Measurements from ENCODE around the gene DHX35.
A peak's percentile ranks its signal among the peaks of the same experiment; 100 is the strongest.

Gene DHX35

DNA sequence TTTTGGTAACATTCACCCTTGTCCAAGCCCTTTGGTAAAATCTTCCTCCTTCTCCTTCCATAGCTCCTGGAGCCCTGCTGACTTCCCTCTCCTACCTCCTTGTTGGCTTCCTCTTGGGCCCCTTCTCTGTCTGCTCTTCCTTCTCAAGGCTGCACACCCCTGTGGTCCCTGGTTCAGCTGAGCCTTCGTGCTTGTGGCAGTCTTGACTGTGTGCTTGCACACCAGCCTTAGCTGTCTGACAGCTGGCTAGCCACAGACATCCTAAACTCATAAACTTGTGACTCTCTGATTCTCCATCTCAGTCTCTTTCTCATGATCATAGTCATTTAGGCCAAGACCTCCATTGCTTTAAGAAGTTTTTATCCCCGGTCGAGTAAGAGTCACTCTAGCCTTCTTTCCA is 37.1 kb downstream of the DHX35 start:
- TF ChIP-seq, protein P1, sequence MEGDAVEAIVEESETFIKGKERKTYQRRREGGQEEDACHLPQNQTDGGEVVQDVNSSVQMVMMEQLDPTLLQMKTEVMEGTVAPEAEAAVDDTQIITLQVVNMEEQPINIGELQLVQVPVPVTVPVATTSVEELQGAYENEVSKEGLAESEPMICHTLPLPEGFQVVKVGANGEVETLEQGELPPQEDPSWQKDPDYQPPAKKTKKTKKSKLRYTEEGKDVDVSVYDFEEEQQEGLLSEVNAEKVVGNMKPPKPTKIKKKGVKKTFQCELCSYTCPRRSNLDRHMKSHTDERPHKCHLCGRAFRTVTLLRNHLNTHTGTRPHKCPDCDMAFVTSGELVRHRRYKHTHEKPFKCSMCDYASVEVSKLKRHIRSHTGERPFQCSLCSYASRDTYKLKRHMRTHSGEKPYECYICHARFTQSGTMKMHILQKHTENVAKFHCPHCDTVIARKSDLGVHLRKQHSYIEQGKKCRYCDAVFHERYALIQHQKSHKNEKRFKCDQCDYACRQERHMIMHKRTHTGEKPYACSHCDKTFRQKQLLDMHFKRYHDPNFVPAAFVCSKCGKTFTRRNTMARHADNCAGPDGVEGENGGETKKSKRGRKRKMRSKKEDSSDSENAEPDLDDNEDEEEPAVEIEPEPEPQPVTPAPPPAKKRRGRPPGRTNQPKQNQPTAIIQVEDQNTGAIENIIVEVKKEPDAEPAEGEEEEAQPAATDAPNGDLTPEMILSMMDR (IDR thresholded peaks at IDR 0.05; ENCODE audit: control insufficient read depth, extremely low read depth, insufficient read depth): no peak
- no peak for DNase-seq (ENCODE audit: low read depth)
- H3K4me3 ChIP-seq (ENCODE audit: low read depth, low read length): no peak overlapping the region

DNA sequence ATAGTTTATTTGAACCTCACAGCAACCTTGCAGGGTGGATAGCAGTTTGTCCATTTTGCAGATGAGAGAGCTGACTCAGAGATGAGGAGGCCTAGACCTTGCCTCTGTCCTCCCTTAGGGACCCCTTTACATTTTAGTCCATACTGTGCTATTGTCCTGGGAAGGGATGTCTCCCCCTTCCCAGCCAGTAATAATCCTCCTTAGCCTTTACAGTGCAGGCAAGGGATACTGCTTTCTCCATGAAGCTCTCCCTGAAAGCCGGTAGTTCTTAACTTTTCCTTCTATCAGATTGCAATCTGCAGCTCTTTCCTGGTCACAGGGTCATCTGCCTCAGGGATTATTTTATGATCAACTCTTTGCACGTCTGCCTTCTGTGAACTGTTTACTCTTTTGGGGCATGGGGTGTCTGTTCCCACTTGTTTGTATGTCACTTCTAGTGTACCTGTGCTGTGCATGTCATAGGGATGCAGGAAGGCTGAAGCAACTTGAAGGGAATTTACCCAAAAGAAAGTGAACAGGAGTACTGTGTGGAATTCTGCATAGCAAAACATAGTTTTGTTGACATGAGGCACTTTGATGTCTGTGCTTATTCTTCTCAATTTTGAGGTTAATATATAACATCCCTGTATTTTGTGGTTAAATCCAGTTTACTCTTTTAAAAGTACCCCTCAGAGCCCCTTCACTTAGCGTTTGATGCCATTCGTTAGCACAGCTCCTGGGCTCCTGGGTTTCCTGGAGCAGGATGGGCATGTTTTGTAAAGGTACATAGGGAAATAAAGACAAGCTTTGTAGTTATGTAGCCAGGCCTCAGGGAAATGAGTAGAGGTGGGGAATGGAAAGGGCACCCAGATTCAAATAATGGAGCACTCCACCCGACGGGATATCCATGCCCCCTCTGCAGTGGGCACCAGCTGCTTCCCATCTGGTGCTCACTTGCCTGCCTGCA is 38.1 kb downstream of the DHX35 start:
- peak; percentile 76 for DNase-seq (ENCODE audit: low read depth)
- H3K4me3 ChIP-seq (ENCODE audit: low read depth, low read length): peak overlapping the region; percentile 12; the same call in 1 of the 2 replicates
- TF ChIP-seq, protein P1 (IDR thresholded peaks at IDR 0.05; ENCODE audit: control insufficient read depth, extremely low read depth, insufficient read depth): no peak

DNA sequence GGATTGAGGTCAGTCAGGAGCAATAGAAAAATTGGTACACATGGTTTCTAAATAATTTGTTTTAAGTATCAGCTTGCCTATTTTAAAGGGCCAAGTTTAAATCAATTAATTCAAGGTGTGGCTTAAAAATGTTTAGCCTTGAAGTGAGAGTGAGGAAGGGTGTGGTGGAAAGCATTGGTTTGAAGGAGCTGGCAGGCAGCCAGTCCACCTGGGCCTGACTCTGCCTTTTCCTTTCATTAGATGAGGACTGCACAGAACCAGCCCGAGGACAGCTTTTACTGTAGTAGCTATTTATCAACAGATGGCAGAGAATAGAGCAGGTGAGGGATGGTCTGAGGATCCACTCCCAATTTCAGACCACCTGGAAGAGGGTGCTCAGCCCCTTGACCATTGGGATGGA is 42.4 kb downstream of the DHX35 start:
- TF ChIP-seq, protein P1 (IDR thresholded peaks at IDR 0.05; ENCODE audit: control insufficient read depth, extremely low read depth, insufficient read depth): no peak
- no peak overlapping the region for H3K4me3 ChIP-seq (ENCODE audit: low read depth, low read length)
- DNase-seq (ENCODE audit: low read depth): no peak

DNA sequence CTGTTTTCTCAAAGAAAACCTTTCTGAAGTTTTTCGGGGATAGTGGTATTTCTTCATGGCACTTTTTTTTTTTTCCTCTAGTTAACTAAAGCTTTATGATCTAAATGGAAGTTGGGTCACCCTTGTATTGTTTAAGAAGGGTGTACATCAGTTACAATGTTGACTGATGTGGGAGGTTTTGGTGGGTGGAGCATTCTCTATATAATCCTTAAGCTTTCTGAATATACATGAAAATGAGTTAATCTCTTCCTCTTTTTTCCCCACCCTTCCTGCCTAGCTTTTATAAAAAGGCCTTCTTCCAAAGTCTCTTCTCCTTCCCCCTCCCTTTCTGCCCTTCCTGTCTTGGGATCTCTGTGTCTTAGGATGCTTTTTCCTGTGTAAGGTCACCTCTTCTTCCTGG is 47.2 kb downstream of the DHX35 start:
- no peak for DNase-seq (ENCODE audit: low read depth)
- H3K4me3 ChIP-seq (ENCODE audit: low read depth, low read length): no peak overlapping the region
- TF ChIP-seq, protein P1 (IDR thresholded peaks at IDR 0.05; ENCODE audit: control insufficient read depth, extremely low read depth, insufficient read depth): no peak

DNA sequence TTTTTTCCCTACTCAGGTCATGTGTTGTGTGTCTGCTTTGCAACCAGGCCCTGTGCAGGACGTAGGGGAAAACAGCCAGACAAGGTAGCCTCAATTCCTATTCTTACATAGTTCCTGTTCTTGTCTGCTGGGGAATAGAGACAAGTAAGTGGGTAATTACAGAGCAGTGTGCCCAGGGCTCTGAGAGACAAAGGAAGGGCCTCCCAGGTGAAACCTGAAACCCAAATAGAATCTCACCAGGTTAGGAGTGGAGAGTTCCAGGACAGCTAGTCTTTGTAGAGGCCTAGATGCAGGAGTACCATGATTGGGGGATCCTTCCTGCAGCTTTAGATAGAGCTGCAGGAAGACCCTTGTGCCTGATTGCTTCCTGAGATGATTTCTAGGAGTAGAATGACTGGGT is 48.4 kb downstream of the DHX35 start:
- TF ChIP-seq, protein P1 (IDR thresholded peaks at IDR 0.05; ENCODE audit: control insufficient read depth, extremely low read depth, insufficient read depth): no peak
- no peak overlapping the region for H3K4me3 ChIP-seq (ENCODE audit: low read depth, low read length)
- no peak for DNase-seq (ENCODE audit: low read depth)

DNA sequence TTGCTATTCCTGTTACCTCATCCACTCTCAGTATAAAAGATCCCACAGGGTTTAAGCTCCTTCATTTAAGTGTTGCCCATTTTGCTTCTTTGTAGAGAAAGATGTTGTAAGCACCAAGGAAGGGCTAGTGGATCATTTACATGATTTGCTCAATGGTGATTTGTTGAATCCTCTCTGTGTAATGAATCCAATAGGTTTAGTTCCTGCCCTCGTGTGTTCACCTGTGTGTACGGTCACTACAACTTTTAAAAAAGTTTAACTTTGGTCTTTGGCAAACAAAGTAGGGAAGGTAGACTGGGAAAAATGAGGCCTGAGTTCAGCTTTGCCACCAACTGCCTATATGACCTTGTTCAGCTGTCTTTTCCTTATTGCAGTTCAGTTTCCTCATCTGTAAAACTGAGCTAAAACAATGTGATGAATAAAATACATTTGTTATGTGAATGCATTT is 51.5 kb downstream of the DHX35 start:
- TF ChIP-seq, protein P1 (IDR thresholded peaks at IDR 0.05; ENCODE audit: control insufficient read depth, extremely low read depth, insufficient read depth): no peak
- no peak overlapping the region for H3K4me3 ChIP-seq (ENCODE audit: low read depth, low read length)
- no peak for DNase-seq (ENCODE audit: low read depth)
